Measurements from ENCODE around the gene RICTOR.

The RICTOR gene

GRCh38 chr5:39022151-39022550 is 52.0 kb downstream of the RICTOR start:
- H3K36me3 ChIP-seq (ENCODE audit: insufficient read depth): peaks cover 10% of the 10 kb centered on the region; the same call in 1 of the 2 replicates
- H3K27ac ChIP-seq: no peak overlapping the region
- no peak overlapping the region for H3K9ac ChIP-seq

GRCh38 chr5:39021413-39021812 is 52.8 kb downstream of the RICTOR start:
- no peak for TF ChIP-seq CTCF (conservative IDR thresholded peaks at IDR 0.05; ENCODE audit: low read depth, low read length)
- Histone ChIP-seq H3K79me2 (ENCODE audit: insufficient read depth, low read depth) (peaks cover 26% of the 10 kb centered on the region; the same call in 1 of the 2 replicates), H2AFZ (ENCODE audit: low read depth) (no peak overlapping the region), H3K27me3 (ENCODE audit: insufficient read depth, low read depth) (no peaks in the 10 kb centered on the region), H3K4me1 (ENCODE audit: low read depth, poor library complexity, severe bottlenecking) (no peaks in the 10 kb centered on the region), H3K4me3 (IDR thresholded peaks at IDR 0.05; ENCODE audit: insufficient read depth, low read depth, low read length) (no peak overlapping the region), H4K20me1 (ENCODE audit: insufficient read depth) (no peaks in the 10 kb centered on the region), H3K9ac (no peak overlapping the region), H3K27ac (no peak overlapping the region), H3K4me2 (no peak overlapping the region), H3K36me3 (ENCODE audit: insufficient read depth) (peaks cover 10% of the 10 kb centered on the region; the same call in 1 of the 2 replicates)

More at GRCh38 chr5:39022151-39022550, 52.0 kb downstream of the RICTOR start:
- Histone ChIP-seq H3K27me3 (ENCODE audit: insufficient read depth, low read depth) (no peaks in the 10 kb centered on the region), H3K4me3 (IDR thresholded peaks at IDR 0.05; ENCODE audit: insufficient read depth, low read depth, low read length) (no peak overlapping the region), H3K4me1 (ENCODE audit: low read depth, poor library complexity, severe bottlenecking) (no peaks in the 10 kb centered on the region), H2AFZ (ENCODE audit: low read depth) (no peak overlapping the region), H3K4me2 (no peak overlapping the region), H3K79me2 (ENCODE audit: insufficient read depth, low read depth) (peaks cover 30% of the 10 kb centered on the region; the same call in 1 of the 2 replicates), H4K20me1 (ENCODE audit: insufficient read depth) (no peaks in the 10 kb centered on the region)
- TF ChIP-seq CTCF (conservative IDR thresholded peaks at IDR 0.05; ENCODE audit: low read depth, low read length): no peak

- no peak for TF ChIP-seq CTCF (conservative IDR thresholded peaks at IDR 0.05; ENCODE audit: low read depth, low read length)
These were observed 53.7 kb downstream of the RICTOR start for GRCh38 chr5:39020458-39020857.

GRCh38 chr5:39019254-39019653 is 54.9 kb downstream of the RICTOR start:
- H3K4me2 ChIP-seq: no peak overlapping the region
- H3K4me3 ChIP-seq (IDR thresholded peaks at IDR 0.05; ENCODE audit: insufficient read depth, low read depth, low read length): no peak overlapping the region
- peaks cover 23% of the 10 kb centered on the region; the same call in 1 of the 2 replicates for H3K79me2 ChIP-seq (ENCODE audit: insufficient read depth, low read depth)
- H4K20me1 ChIP-seq (ENCODE audit: insufficient read depth): no peaks in the 10 kb centered on the region
- H3K27ac ChIP-seq: no peak overlapping the region
- H3K9ac ChIP-seq: no peak overlapping the region
- no peak for TF ChIP-seq CTCF (conservative IDR thresholded peaks at IDR 0.05; ENCODE audit: low read depth, low read length)
- no peaks in the 10 kb centered on the region for H3K4me1 ChIP-seq (ENCODE audit: low read depth, poor library complexity, severe bottlenecking)
- peaks cover 10% of the 10 kb centered on the region; the same call in 1 of the 2 replicates for H3K36me3 ChIP-seq (ENCODE audit: insufficient read depth)
- no peak overlapping the region for H2AFZ ChIP-seq (ENCODE audit: low read depth)
- no peaks in the 10 kb centered on the region for H3K27me3 ChIP-seq (ENCODE audit: insufficient read depth, low read depth)

More at GRCh38 chr5:39020458-39020857, 53.7 kb downstream of the RICTOR start:
- Histone ChIP-seq H3K4me1 (ENCODE audit: low read depth, poor library complexity, severe bottlenecking) (no peaks in the 10 kb centered on the region), H3K36me3 (ENCODE audit: insufficient read depth) (peaks cover 10% of the 10 kb centered on the region; the same call in 1 of the 2 replicates), H3K27ac (no peak overlapping the region), H3K4me2 (no peak overlapping the region), H3K4me3 (IDR thresholded peaks at IDR 0.05; ENCODE audit: insufficient read depth, low read depth, low read length) (no peak overlapping the region), H3K27me3 (ENCODE audit: insufficient read depth, low read depth) (no peaks in the 10 kb centered on the region), H2AFZ (ENCODE audit: low read depth) (no peak overlapping the region), H3K9ac (no peak overlapping the region), H4K20me1 (ENCODE audit: insufficient read depth) (no peaks in the 10 kb centered on the region), H3K79me2 (ENCODE audit: insufficient read depth, low read depth) (peaks cover 26% of the 10 kb centered on the region; the same call in 1 of the 2 replicates)
